ENCODE results near the gene TENT5C. TPM values are rescaled to one million over a fixed set of nuclear protein-coding genes. Genes with fewer than 3 reads are reported as not detected.

TENT5C gene
- total and polyA plus RNA-seq, 2 of the 8 experiments (the other 6 are each of a cell fraction or from before 2014, with no cell fraction given): 0.38 to 0.99 TPM

DNA sequence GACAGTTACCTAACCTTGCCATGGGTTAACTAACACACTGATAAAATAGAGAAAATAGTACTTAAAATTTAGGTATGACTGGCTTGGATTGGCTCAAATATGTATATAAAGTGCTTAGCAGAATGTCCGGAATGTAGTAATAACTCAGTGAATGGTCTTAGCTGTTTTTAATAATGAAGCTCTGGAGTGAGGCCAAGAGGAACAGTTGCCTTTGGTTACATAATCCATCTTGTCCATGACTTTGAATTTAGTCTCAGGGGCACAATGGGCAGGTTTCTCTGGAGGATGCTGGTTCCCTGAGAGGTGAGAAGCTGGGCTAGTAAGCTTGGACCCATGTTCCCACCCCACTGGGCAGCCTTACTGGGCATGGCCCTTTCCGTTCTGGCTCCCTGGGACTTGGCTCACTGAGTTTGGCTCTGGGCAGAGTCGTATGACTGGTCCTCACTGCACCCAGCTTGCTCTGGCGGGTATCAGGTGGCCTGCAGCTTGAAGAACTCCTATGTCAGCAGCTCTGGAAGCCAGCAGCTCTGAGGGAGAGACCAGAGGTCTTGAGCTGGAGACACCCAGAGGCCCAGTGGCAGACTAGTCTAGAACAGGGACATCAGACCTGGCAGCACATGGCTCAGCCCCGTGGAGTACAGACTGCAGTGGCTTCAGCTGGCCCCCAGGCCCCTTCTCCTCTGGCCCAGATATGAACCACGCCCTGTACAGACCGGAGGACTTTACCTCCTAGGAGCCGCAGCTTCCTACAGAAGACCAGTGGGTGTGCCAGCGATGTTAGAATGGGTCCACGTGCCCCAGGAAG lies 40.4 kb downstream of the TENT5C start:
- FAIRE-seq (no peak), DNase-seq (ENCODE audit: low read depth in 1 of 2, low spot score in 2 of 2) (no peak)
- H2AK5ac ChIP-seq (ENCODE audit: low read depth, low read length): no peak overlapping the region
- no peak overlapping the region for H3K14ac ChIP-seq (ENCODE audit: insufficient read length)
- no peaks in the 10 kb centered on the region for H3K9me3 ChIP-seq (ENCODE audit: insufficient read depth in 2 of 2, low read depth in 1 of 2, low read length in 1 of 2)
- H3K23me2 ChIP-seq (ENCODE audit: low read depth, low read length): no peaks in the 10 kb centered on the region
- no peak overlapping the region for H4K8ac ChIP-seq (ENCODE audit: extremely low read depth, insufficient read depth, low read length)
- no peak overlapping the region for H3K9ac ChIP-seq (replicated peaks in 1 of 4; ENCODE audit: extremely low read depth in 1 of 4, low read depth in 3 of 4, low read length in 3 of 4)
- H3K4ac ChIP-seq (replicated peaks; ENCODE audit: insufficient read length, low read depth, low read length): no peak overlapping the region
- 81% methylated on average over 10 of the region's 10 CpGs; no CpG with 5 or more reads in 1 of the 2 experiments for WGBS, 2 experiments (ENCODE audit: extremely low coverage in 1 of 2, insufficient coverage in 1 of 2, insufficient read length in 1 of 2, insufficient replicate concordance in 2 of 2, low coverage in 1 of 2, low lambda C conversion rate in 2 of 2, missing lambda C conversion rate in 1 of 2)
- H3K4me3 ChIP-seq (ENCODE audit: extremely low read depth in 1 of 4, insufficient read depth in 2 of 4, low read depth in 3 of 4, low read length in 4 of 4): no peak overlapping the region
- no peak overlapping the region for H2BK20ac ChIP-seq (ENCODE audit: low read length)
- no peak overlapping the region for H3K4me2 ChIP-seq (ENCODE audit: insufficient read depth in 1 of 2, low read depth in 2 of 2, low read length in 2 of 2)
- no peaks in the 10 kb centered on the region for H3K79me1 ChIP-seq (ENCODE audit: low read depth, low read length)
- H3K36me3 ChIP-seq (ENCODE audit: control insufficient read depth in 2 of 4, insufficient read depth in 4 of 4, low read length in 3 of 4): no peaks in the 10 kb centered on the region
- H3K18ac ChIP-seq (ENCODE audit: extremely low read depth, low read length): no peak overlapping the region
- no peak overlapping the region for H2BK120ac ChIP-seq (replicated peaks; ENCODE audit: low read depth, low read length)
- H3K4me1 ChIP-seq (replicated peaks in 1 of 4; ENCODE audit: control insufficient read depth in 3 of 4, insufficient read depth in 4 of 4, low read length in 3 of 4): peaks cover 0 to 4% (median 0%) of the 10 kb centered on the region in 4 experiments; a peak in 1 of 7 replicates
- no peaks in the 10 kb centered on the region for H4K20me1 ChIP-seq (replicated peaks in 1 of 2; ENCODE audit: control insufficient read depth in 1 of 2, insufficient read depth in 2 of 2, low read length in 2 of 2)
- H4K5ac ChIP-seq (ENCODE audit: insufficient read length, low read depth, low read length): no peak overlapping the region
- CTCF ChIA-PET (ENCODE audit: partially characterized antibody): interaction anchor here (1.2 kb wide), 1 partner anchor 9 kb away, joined by 3 read pairs; no protein-coding TSS in a partner anchor
- H3K27me3 ChIP-seq (replicated peaks in 1 of 4; ENCODE audit: control insufficient read depth in 3 of 4, extremely low read depth in 1 of 4, insufficient read depth in 3 of 4, low read length in 3 of 4): no peaks in the 10 kb centered on the region
- H3K56ac ChIP-seq (replicated peaks; ENCODE audit: insufficient read length, low read depth, low read length): no peak overlapping the region
- no peak overlapping the region for H2BK5ac ChIP-seq (ENCODE audit: low read depth, low read length)
- POLR2A ChIA-PET (ENCODE audit: partially characterized antibody): interaction anchor here (1.2 kb wide), 1 partner anchor 40 kb away, joined by 3 read pairs; the partner anchor contains the start of gene TENT5C
- H2AFZ ChIP-seq (ENCODE audit: low read length): no peak overlapping the region
- H3K27ac ChIP-seq (ENCODE audit: low read depth, low read length): no peak overlapping the region
- no peak overlapping the region for H2BK15ac ChIP-seq (ENCODE audit: low read length)
- no peak overlapping the region for H3K23ac ChIP-seq (ENCODE audit: insufficient read length)
- no peak overlapping the region for H4K91ac ChIP-seq (replicated peaks; ENCODE audit: insufficient read length, low read length)
- no peaks in the 10 kb centered on the region for H3K79me2 ChIP-seq (ENCODE audit: control insufficient read depth in 1 of 2, insufficient read depth in 2 of 2, low read length in 2 of 2)
- H2BK12ac ChIP-seq (ENCODE audit: low read depth, low read length): no peak overlapping the region
- no peak for TF ChIP-seq POU5F1 (IDR thresholded peaks at IDR 0.05; ENCODE audit: low read depth, low read length)
